Chondrocyte (in vitro differentiated cells): ENCODE results near the gene GALNTL6. TPM values are rescaled to one million over a fixed set of nuclear protein-coding genes. Genes with fewer than 3 reads are reported as not detected.

ENCODE experiments used
- DNase-seq: peaks from one replicate; pipeline ENCODE4 v3.0.0; 2021; ENCODE audit warnings: mixed read lengths, low spot score
- H3K27ac Mint-ChIP-seq: one replicate; pipeline ENCODE4 v1.8.0; 2021; ENCODE audit warnings: mild to moderate bottlenecking, moderate library complexity, mixed read lengths; ENCODE audit not compliant: unreplicated experiment
- H3K27me3 Mint-ChIP-seq: 2 replicates; pipeline ENCODE4 v1.8.0; 2021; ENCODE audit warnings: low read depth, mixed read lengths
- H3K36me3 Mint-ChIP-seq: 2 replicates; pipeline ENCODE4 v1.8.0; 2021; ENCODE audit warnings: low read depth, mixed read lengths
- H3K4me1 Mint-ChIP-seq: 2 replicates; pipeline ENCODE4 v1.8.0; 2021; ENCODE audit warnings: low read depth, mild to moderate bottlenecking, mixed read lengths
- H3K4me3 Mint-ChIP-seq: one replicate; pipeline ENCODE4 v1.8.0; 2021; ENCODE audit warnings: mild to moderate bottlenecking, moderate library complexity, mixed read lengths; ENCODE audit not compliant: unreplicated experiment
- H3K9me3 Mint-ChIP-seq: 2 replicates; pipeline ENCODE4 v1.8.0; 2021; ENCODE audit warnings: low read depth, mixed read lengths
- total RNA-seq: library from RNA; stranded (reverse); gene quantifications from 3 replicates; pipeline ENCODE4 v1.2.1, GENCODE V29; 2021
- TF ChIP-seq, protein P1 (sequence below): fragments of 200-600 bp; sonication (generic); IDR thresholded peaks from 2 replicates; pipeline ENCODE4 v1.5.0; 2021; ENCODE audit warnings: antibody characterized with exemption, mild to moderate bottlenecking, moderate library complexity

The GALNTL6 gene
- total RNA-seq, 1 donor from 2014 or later: not detected

DNA sequence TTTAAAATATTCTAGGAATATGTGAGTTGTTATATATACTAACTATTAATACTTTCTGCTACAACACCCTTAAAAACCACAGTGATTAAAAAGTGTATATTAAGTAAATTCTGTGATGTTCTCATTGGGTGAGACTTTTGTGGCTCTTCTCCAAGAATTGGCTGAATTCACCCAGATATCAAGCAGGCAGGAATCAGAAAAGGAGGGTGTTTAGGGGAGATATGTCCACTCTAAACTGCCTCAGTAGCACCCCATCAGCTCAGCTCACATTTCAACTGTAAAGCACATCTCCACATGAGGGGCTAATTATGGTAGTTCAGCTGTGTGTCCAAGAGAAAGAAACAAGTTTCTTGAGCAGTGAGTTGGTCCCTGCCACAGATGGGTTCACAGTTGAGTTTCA is 165.0 kb downstream of the GALNTL6 start:
- no peaks in the 10 kb centered on the region for H3K36me3 Mint-ChIP-seq
- no peaks in the 10 kb centered on the region for H3K9me3 Mint-ChIP-seq

DNA sequence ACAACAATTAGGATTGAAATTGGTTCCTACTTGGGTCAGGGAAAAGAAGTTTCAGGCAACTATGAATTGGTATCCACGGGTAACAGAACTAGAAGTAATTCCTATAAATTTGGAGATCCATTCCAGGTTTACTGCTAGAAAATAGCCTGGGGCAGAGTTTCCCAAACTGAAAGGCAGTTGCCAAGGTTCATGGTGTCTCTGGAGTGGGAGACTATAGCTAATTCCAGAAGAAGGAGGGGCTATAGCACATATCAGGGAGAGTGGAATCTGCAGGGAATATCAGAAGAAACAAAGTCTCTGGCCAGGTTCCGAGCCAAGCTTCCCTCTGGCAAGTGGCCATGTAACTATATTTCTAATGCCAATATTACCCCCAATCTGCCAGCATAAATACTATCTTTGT is 166.3 kb downstream of the GALNTL6 start:
- Mint-ChIP-seq H3K36me3 (no peaks in the 10 kb centered on the region), H3K4me3 (no peak overlapping the region), H3K4me1 (no peaks in the 10 kb centered on the region), H3K27ac (no peak overlapping the region), H3K27me3 (peaks cover 3% of the 10 kb centered on the region), H3K9me3 (no peaks in the 10 kb centered on the region)
- DNase-seq: no peak
- TF ChIP-seq, protein P1, sequence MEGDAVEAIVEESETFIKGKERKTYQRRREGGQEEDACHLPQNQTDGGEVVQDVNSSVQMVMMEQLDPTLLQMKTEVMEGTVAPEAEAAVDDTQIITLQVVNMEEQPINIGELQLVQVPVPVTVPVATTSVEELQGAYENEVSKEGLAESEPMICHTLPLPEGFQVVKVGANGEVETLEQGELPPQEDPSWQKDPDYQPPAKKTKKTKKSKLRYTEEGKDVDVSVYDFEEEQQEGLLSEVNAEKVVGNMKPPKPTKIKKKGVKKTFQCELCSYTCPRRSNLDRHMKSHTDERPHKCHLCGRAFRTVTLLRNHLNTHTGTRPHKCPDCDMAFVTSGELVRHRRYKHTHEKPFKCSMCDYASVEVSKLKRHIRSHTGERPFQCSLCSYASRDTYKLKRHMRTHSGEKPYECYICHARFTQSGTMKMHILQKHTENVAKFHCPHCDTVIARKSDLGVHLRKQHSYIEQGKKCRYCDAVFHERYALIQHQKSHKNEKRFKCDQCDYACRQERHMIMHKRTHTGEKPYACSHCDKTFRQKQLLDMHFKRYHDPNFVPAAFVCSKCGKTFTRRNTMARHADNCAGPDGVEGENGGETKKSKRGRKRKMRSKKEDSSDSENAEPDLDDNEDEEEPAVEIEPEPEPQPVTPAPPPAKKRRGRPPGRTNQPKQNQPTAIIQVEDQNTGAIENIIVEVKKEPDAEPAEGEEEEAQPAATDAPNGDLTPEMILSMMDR: no peak

More for the DNA sequence above, 165.0 kb downstream of the GALNTL6 start:
- Mint-ChIP-seq H3K27me3 (peaks cover 3% of the 10 kb centered on the region), H3K4me3 (no peak overlapping the region), H3K4me1 (no peaks in the 10 kb centered on the region), H3K27ac (no peak overlapping the region)
- DNase-seq: no peak
- TF ChIP-seq, protein P1: no peak

DNA sequence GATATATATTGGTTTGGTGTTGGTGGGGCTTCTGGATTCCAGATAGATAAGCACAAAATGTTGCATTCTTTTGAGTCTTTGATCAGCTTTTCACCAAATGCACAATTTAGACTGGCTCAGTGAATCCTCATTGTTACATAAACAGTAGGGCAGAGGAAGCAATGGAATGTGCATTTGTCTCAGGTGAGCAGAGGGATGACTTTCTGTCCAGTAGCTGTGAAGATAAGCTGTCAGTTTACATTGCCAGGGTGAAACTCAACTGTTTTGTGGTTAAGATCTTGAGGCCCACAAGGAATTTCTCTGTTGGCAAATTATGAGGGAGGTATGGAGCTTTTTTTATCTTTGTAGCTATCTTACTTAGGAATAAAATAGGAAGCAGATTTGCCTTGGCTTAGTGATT is 168.0 kb downstream of the GALNTL6 start:
- no peaks in the 10 kb centered on the region for H3K4me1 Mint-ChIP-seq
- no peak overlapping the region for H3K27ac Mint-ChIP-seq
- TF ChIP-seq, protein P1: no peak
- no peak for DNase-seq
- H3K36me3 Mint-ChIP-seq: no peaks in the 10 kb centered on the region
- H3K9me3 Mint-ChIP-seq: no peaks in the 10 kb centered on the region
- no peak overlapping the region for H3K4me3 Mint-ChIP-seq
- peaks cover 3% of the 10 kb centered on the region for H3K27me3 Mint-ChIP-seq

DNA sequence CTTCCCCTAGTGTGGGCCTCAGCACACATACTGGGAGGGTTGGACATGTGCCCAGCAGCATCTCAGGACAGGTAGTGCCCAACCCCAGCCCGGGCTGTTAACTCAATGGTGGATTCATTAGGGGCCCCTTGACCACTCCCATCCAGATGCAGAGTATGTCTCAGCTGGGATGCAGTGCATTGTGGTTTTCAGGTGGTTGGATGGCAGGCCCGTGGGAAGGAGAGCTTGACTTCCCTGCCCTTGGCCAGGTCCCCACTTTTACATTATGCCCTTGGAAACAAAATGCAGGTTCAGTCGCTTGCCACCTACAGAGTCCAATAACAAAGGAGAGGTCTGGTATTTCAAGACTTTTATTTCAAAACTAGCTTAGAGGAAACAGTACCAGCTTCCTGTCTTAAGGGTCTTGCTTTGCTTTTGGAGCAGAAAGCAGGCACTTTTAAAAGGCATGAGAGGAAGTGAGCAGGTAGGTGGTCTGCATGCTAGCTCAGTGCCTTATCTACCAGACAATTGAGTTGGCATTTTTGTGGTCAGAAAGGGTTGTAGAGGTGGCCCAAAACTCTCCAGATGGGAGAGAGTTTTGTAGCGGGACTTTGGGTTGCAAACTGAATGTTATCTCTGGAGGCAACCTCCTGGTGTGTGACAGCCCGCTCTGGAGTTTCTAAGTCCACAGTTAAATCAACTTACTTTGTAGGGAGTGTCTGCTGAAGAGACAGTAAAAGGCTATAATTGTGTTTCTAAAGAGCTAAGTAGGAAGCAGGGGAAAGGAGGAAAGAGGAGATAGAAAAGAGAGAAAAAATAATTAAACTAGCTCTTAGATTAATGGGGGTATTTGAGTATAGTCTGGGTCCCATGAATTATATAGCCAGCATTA is 171.0 kb downstream of the GALNTL6 start:
- Mint-ChIP-seq H3K9me3 (no peaks in the 10 kb centered on the region), H3K4me1 (no peaks in the 10 kb centered on the region), H3K36me3 (no peaks in the 10 kb centered on the region), H3K4me3 (no peak overlapping the region), H3K27ac (no peak overlapping the region), H3K27me3 (peaks cover 3% of the 10 kb centered on the region)
- DNase-seq: no peak
- TF ChIP-seq, protein P1: no peak

DNA sequence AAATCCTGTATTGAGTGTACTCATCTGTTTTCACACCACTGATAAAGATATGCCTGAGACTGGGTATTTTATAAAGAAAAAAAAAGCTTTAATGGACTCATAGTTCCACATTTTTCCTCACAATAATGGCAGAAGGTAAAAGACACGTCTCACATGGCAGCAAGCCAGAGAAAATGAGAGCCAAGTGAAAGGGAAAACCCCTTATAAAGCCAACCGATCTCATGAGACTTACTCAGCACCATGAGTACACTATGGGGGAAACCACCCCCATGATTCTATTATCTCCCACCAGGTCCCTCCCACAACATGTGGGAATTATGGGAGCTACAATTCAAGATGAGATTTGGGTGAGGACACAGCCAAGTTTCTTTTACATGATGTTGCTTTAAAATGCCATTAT is 171.9 kb downstream of the GALNTL6 start:
- Mint-ChIP-seq H3K36me3 (no peaks in the 10 kb centered on the region), H3K27ac (no peak overlapping the region), H3K27me3 (peaks cover 1% of the 10 kb centered on the region), H3K4me3 (no peak overlapping the region), H3K4me1 (no peaks in the 10 kb centered on the region), H3K9me3 (no peaks in the 10 kb centered on the region)
- TF ChIP-seq, protein P1: no peak
- no peak for DNase-seq
